ENCODE results near the gene ZGLP1.

ZGLP1 gene

DNA sequence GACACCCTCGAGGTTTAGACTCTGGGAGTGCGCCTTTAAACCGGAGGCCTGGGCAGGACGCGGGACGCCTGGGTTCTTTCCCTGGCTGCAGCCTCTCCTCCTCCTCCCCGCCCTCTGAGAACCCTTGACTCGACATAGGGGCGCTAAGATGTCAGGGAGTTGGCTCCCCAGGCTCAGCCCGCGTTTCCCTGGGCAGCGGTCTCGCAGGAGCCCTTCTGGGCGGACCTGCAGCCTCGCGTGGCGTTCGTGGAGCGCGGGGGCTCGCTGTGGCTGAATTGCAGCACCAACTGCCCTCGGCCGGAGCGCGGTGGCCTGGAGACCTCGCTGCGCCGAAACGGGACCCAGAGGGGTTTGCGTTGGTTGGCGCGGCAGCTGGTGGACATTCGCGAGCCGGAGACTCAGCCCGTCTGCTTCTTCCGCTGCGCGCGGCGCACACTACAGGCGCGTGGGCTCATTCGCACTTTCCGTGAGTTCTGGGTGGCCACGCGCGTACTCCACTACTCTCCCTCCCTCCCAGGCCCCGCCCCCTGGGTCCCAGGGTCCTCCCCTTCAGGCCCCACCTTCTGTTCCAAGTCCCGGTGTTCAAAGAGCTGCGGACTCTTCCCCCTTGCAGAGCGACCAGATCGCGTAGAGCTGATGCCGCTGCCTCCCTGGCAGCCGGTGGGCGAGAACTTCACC lies 18.6 kb downstream of the ZGLP1 start:
- H3K27ac ChIP-seq, result no peak overlapping the region
- TF ChIP-seq, protein P1, sequence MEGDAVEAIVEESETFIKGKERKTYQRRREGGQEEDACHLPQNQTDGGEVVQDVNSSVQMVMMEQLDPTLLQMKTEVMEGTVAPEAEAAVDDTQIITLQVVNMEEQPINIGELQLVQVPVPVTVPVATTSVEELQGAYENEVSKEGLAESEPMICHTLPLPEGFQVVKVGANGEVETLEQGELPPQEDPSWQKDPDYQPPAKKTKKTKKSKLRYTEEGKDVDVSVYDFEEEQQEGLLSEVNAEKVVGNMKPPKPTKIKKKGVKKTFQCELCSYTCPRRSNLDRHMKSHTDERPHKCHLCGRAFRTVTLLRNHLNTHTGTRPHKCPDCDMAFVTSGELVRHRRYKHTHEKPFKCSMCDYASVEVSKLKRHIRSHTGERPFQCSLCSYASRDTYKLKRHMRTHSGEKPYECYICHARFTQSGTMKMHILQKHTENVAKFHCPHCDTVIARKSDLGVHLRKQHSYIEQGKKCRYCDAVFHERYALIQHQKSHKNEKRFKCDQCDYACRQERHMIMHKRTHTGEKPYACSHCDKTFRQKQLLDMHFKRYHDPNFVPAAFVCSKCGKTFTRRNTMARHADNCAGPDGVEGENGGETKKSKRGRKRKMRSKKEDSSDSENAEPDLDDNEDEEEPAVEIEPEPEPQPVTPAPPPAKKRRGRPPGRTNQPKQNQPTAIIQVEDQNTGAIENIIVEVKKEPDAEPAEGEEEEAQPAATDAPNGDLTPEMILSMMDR (conservative IDR thresholded peaks at IDR 0.05), result no peak

DNA sequence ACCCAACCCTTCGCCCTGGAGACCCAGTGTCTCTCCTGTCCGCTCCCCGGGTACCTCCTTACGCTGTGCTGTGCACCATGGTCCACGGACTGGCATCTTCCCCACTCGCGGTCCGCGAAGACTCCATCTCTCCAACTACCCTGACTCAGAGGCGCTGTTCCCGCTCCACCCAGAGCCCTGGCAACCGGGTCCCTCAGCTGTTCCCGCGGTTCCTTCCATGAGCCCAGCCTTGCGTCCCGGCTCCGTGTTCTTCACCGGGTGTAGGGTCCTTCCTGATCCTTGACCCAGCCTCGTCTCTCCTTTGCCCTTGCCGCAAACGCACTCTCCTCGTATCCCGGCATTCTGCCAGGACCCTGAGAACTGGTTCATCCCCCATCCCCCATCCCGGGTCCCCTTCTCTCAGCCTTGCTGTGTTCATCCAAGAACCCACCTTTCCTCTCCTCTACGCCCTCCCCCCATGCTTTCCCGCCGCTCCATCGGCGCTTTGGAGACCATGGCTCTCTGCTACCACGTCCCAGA lies 19.2 kb downstream of the ZGLP1 start:
- no peak overlapping the region for H3K27ac ChIP-seq
- TF ChIP-seq, protein P1 (conservative IDR thresholded peaks at IDR 0.05), result no peak

DNA sequence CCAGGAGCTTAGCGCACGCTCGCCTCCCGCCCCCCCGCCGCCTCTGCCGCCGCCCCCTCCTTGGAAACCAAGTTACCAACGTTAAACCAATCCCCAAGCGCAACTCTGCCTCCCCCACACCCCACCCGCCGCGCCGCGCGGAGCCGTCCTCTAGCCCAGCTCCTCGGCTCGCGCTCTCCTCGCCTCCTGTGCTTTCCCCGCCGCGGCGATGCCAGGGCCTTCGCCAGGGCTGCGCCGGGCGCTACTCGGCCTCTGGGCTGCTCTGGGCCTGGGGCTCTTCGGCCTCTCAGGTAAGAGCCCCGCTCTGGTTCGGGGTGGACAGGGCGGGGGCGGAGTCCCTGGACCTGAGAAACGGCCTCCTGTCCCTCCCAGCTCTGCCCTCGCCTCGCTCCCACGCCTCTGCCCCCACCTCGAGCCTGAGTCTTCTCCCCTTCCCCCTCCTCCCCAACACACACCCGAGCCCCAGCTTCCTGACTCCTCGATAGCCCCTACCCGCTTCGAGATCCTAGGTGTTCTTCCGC lies 19.7 kb downstream of the ZGLP1 start, which contains the start of gene ICAM5:
Gene ICAM5 (plus strand): TSS at position 117 of the 521 bp plus-strand sequence. CDS start 92 bp downstream, at position 209.
- TF ChIP-seq, protein P1 (conservative IDR thresholded peaks at IDR 0.05), result no peak
- no peak within 1 kb of the TSS; the same call in 1 of the 2 replicates for H3K27ac ChIP-seq

DNA sequence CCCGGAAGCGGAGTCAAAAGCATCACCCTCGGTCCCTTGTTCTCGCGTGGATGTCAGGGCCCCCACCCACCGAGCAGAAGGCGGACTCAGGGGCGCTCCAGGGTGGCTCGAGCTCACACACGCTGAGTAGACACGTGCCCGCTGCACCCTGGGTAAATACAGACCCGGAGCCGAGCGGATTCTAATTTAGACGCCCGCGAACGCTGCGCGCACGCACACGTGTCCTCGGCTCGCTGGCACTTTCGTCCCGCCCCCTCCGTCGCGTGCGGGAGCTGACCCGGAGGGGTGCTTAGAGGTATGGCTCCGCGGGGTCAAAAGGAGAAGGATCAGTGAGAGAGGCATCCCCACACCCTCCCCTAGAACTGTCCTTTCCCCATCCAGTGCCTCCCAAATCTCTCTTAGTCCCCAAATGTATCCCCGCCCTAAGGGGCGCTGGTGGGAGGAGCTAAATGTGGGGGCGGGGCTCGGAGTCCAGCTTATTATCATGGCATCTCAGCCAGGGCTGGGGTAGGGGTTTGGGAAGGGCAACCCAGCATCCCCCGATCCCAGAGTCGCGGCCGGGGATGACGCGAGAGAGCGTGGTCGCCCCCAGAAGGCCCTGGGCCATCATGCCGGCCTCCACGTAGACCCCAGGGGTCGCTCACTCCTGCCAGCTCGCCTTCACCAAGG lies 20.3 kb downstream of the ZGLP1 start:
- H3K27ac ChIP-seq, result no peak overlapping the region; the same call in 1 of the 2 replicates
- TF ChIP-seq, protein P1 (conservative IDR thresholded peaks at IDR 0.05), result no peak

DNA sequence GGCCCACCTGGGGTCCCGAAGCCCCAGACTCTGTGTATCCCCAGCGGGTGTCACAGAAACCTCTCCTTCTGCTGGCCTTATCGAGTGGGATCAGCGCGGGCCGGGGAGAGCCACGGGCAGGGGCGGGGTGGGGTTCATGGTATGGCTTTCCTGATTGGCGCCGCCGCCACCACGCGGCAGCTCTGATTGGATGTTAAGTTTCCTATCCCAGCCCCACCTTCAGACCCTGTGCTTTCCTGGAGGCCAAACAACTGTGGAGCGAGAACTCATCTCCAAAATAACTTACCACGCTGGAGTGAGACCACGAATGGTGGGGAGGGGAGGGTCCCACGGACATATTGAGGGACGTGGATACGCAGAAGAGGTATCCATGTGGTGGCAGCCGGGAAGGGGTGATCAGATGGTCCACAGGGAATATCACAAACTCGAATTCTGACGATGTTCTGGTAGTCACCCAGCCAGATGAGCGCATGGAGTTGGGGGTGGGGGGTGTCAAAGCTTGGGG lies 20.9 kb downstream of the ZGLP1 start:
- H3K27ac ChIP-seq, result no peak overlapping the region; the same call in 1 of the 2 replicates
- TF ChIP-seq, protein P1 (conservative IDR thresholded peaks at IDR 0.05), result no peak

DNA sequence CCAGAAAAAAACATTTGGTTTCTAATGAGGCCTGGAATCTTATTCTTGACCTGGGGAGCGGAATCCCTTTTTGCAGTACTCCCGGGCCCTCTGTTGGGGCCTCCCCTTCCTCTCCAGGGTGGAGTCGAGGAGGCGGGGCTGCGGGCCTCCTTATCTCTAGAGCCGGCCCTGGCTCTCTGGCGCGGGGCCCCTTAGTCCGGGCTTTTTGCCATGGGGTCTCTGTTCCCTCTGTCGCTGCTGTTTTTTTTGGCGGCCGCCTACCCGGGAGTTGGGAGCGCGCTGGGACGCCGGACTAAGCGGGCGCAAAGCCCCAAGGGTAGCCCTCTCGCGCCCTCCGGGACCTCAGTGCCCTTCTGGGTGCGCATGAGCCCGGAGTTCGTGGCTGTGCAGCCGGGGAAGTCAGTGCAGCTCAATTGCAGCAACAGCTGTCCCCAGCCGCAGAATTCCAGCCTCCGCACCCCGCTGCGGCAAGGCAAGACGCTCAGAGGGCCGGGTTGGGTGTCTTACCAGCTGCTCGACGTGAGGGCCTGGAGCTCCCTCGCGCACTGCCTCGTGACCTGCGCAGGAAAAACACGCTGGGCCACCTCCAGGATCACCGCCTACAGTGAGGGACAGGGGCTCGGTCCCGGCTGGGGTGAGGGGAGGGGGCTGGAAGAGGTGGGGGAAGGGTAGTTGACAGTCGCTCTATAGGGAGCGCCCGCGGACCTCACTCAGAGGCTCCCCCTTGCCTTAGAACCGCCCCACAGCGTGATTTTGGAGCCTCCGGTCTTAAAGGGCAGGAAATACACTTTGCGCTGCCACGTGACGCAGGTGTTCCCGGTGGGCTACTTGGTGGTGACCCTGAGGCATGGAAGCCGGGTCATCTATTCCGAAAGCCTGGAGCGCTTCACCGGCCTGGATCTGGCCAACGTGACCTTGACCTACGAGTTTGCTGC lies 22.5 kb downstream of the ZGLP1 start, which contains the start of gene ICAM4:
Gene ICAM4 (plus strand): TSS at position 153 of the 935 bp plus-strand sequence. CDS start 58 bp downstream, at position 211.
- H3K27ac ChIP-seq, result no peak within 1 kb of the TSS

More for the DNA sequence above, 22.5 kb downstream of the ZGLP1 start, which contains the start of gene ICAM4:
- TF ChIP-seq, protein P1 (conservative IDR thresholded peaks at IDR 0.05), result no peak

Data from VCaP (cell line).